Mesenchymal stem cell (in vitro differentiated cells and primary cell): Measurements from ENCODE around the gene CPNE4.

Experiments
- DNase-seq: peaks from one replicate; pipeline ENCODE4 v3.0.0-alpha.2; 2013
- H2AFZ ChIP-seq: one replicate; pipeline ENCODE4 v1.6.1; 2013; ENCODE audit warnings: low read depth, mild to moderate bottlenecking, control low read depth, inconsistent platforms, low read length, moderate library complexity
- H2AK5ac ChIP-seq: 2 replicates; pipeline ENCODE4 v1.6.1; 2013; ENCODE audit warnings: low read length, moderate library complexity, mild to moderate bottlenecking, inconsistent platforms; ENCODE audit not compliant: severe bottlenecking
- H2BK120ac ChIP-seq: one replicate; pipeline ENCODE4 v1.6.1; 2013; ENCODE audit warnings: low read depth, mild to moderate bottlenecking, inconsistent platforms, low read length, moderate library complexity
- H2BK12ac ChIP-seq, 2 experiments: one replicate each; pipeline ENCODE4 v1.6.1; 2013; ENCODE audit warnings: inconsistent platforms in 2 of 2, low read length in 2 of 2, mild to moderate bottlenecking in 2 of 2, moderate library complexity in 2 of 2, control low read depth in 1 of 2
- H2BK15ac ChIP-seq: one replicate; pipeline ENCODE4 v1.6.1; 2013; ENCODE audit warnings: mild to moderate bottlenecking, low read depth, inconsistent platforms; ENCODE audit not compliant: poor library complexity, severe bottlenecking
- H2BK5ac ChIP-seq: 2 replicates; pipeline ENCODE4 v1.6.1; 2013; ENCODE audit warnings: low read depth, mild to moderate bottlenecking, low read length, control low read depth, inconsistent platforms; ENCODE audit not compliant: poor library complexity, severe bottlenecking
- H3K14ac ChIP-seq, 2 experiments: one replicate each; pipeline ENCODE4 v1.6.1; 2013; ENCODE audit warnings: inconsistent platforms in 2 of 2, low read length in 2 of 2, control low read depth in 1 of 2, mild to moderate bottlenecking in 1 of 2, moderate library complexity in 1 of 2
- H3K18ac ChIP-seq, 2 experiments: one replicate each; pipeline ENCODE4 v1.6.1; 2013; ENCODE audit warnings: inconsistent platforms in 2 of 2, low read length in 2 of 2, control low read depth in 1 of 2, low read depth in 1 of 2, mild to moderate bottlenecking in 1 of 2
- H3K23ac ChIP-seq, 2 experiments: one replicate each; pipeline ENCODE4 v1.6.1; 2013; ENCODE audit warnings: inconsistent platforms in 2 of 2, low read length in 2 of 2, mild to moderate bottlenecking in 2 of 2, moderate library complexity in 2 of 2, control low read depth in 1 of 2
- H3K27ac ChIP-seq: 2 replicates; pipeline ENCODE4 v1.5.1; 2013; ENCODE audit warnings: mild to moderate bottlenecking, moderate library complexity, low read length, control low read depth, inconsistent platforms; ENCODE audit not compliant: poor library complexity, severe bottlenecking
- H3K27me3 ChIP-seq, 2 experiments: 2 replicates each; pipeline versions ENCODE4 v1.6.1 to v1.7.0; 2013; ENCODE audit warnings: low read length in 2 of 2, mild to moderate bottlenecking in 2 of 2, moderate library complexity in 2 of 2, control low read depth in 1 of 2, inconsistent platforms in 1 of 2; ENCODE audit not compliant: control insufficient read depth in 1 of 2, insufficient read depth in 1 of 2
- H3K36me3 ChIP-seq, 2 experiments: 2 replicates each; pipeline versions ENCODE4 v1.6.1 to v1.7.0; 2013; ENCODE audit warnings: low read length in 2 of 2, control low read depth in 1 of 2, inconsistent platforms in 1 of 2, low read depth in 1 of 2, mild to moderate bottlenecking in 1 of 2; ENCODE audit not compliant: insufficient read depth in 2 of 2, control insufficient read depth in 1 of 2
- H3K4ac ChIP-seq, 2 experiments: one replicate each; pipeline ENCODE4 v1.6.1; 2013; ENCODE audit warnings: inconsistent platforms in 2 of 2, low read length in 2 of 2, mild to moderate bottlenecking in 2 of 2, moderate library complexity in 2 of 2, control low read depth in 1 of 2, low read depth in 1 of 2
- H3K4me1 ChIP-seq: 2 replicates; pipeline ENCODE4 v1.6.1; 2013; ENCODE audit warnings: low read depth, low read length, control low read depth; ENCODE audit not compliant: control insufficient read depth, insufficient read depth
- H3K4me2 ChIP-seq: 2 replicates; pipeline ENCODE4 v1.6.1; 2013; ENCODE audit warnings: low read length, mild to moderate bottlenecking, inconsistent platforms; ENCODE audit not compliant: poor library complexity, severe bottlenecking
- H3K4me3 ChIP-seq, 2 experiments: 2 replicates each; pipeline versions ENCODE4 v1.5.1 to v1.7.0; 2013; ENCODE audit warnings: low read length in 2 of 2, mild to moderate bottlenecking in 2 of 2, control low read depth in 1 of 2, low read depth in 1 of 2; ENCODE audit not compliant: insufficient read depth in 1 of 2
- H3K79me1 ChIP-seq: replicated peaks from 2 replicates; pipeline ENCODE4 v1.6.1; 2013; ENCODE audit warnings: mild to moderate bottlenecking, control low read depth, low read length, inconsistent platforms; ENCODE audit not compliant: poor library complexity, severe bottlenecking
- H3K9ac ChIP-seq: 2 replicates; pipeline ENCODE4 v1.7.0; 2013; ENCODE audit warnings: mild to moderate bottlenecking, low read length, moderate library complexity
- H3K9me3 ChIP-seq: 2 replicates; pipeline ENCODE4 v1.7.0; 2013; ENCODE audit warnings: mild to moderate bottlenecking, low read length; ENCODE audit not compliant: control insufficient read depth
- H4K8ac ChIP-seq: one replicate; pipeline ENCODE4 v1.6.1; 2013; ENCODE audit warnings: inconsistent platforms, mild to moderate bottlenecking, low read length, moderate library complexity
- H4K91ac ChIP-seq: one replicate; pipeline ENCODE4 v1.6.1; 2013; ENCODE audit warnings: mild to moderate bottlenecking, low read length, inconsistent platforms
- WGBS: methylation state at CpG from one replicate; pipeline ENCODE4 v1.1.7; 2013; ENCODE audit warnings: mixed read lengths; 5-methylcytosine and 5-hydroxymethylcytosine counted together

Gene CPNE4

GRCh38 chr3:131738095-131738494, 296.7 kb downstream of the CPNE4 start:
- H3K79me1 ChIP-seq, result no peaks in the 10 kb centered on the region
- no peaks in the 10 kb centered on the region for H3K4me1 ChIP-seq
- H2AK5ac ChIP-seq, result no peak overlapping the region
- H3K18ac ChIP-seq, result no peak overlapping the region
- H2BK120ac ChIP-seq, result no peak overlapping the region
- no peak overlapping the region for H2BK5ac ChIP-seq
- H3K4me3 ChIP-seq, result no peak overlapping the region
- H3K36me3 ChIP-seq, result no peaks in the 10 kb centered on the region
- 100% methylated on average over 1 of the region's 2 CpGs for WGBS
- H3K23ac ChIP-seq, result no peak overlapping the region
- no peak overlapping the region for H2BK15ac ChIP-seq
- no peak for DNase-seq
- no peaks in the 10 kb centered on the region for H3K9me3 ChIP-seq
- no peak overlapping the region for H3K4me2 ChIP-seq
- no peak overlapping the region for H4K8ac ChIP-seq
- H2AFZ ChIP-seq, result no peak overlapping the region
- H3K9ac ChIP-seq, result no peak overlapping the region
- H3K27me3 ChIP-seq, result no peaks in the 10 kb centered on the region
- H3K4ac ChIP-seq, result no peak overlapping the region
- H4K91ac ChIP-seq, result no peak overlapping the region
- no peak overlapping the region for H2BK12ac ChIP-seq
- H3K14ac ChIP-seq, result no peak overlapping the region
- no peak overlapping the region for H3K27ac ChIP-seq

GRCh38 chr3:131735544-131735943, 299.3 kb downstream of the CPNE4 start:
- H2BK120ac ChIP-seq, result no peak overlapping the region
- H3K18ac ChIP-seq, result no peak overlapping the region
- H3K14ac ChIP-seq, result no peak overlapping the region
- H2AFZ ChIP-seq, result no peak overlapping the region
- no peak overlapping the region for H3K23ac ChIP-seq
- H3K4ac ChIP-seq, result no peak overlapping the region
- no peak overlapping the region for H3K4me2 ChIP-seq
- H3K27me3 ChIP-seq, result peaks cover 0 to 3% of the 10 kb centered on the region in 2 experiments
- no peak overlapping the region for H2BK15ac ChIP-seq
- H2BK5ac ChIP-seq, result no peak overlapping the region
- no peak overlapping the region for H2AK5ac ChIP-seq
- no peak overlapping the region for H4K8ac ChIP-seq
- H3K36me3 ChIP-seq, result no peaks in the 10 kb centered on the region
- H3K9me3 ChIP-seq, result no peaks in the 10 kb centered on the region
- H3K27ac ChIP-seq, result no peak overlapping the region
- no peak overlapping the region for H4K91ac ChIP-seq
- no peaks in the 10 kb centered on the region for H3K79me1 ChIP-seq
- H3K4me1 ChIP-seq, result no peaks in the 10 kb centered on the region
- H2BK12ac ChIP-seq, result no peak overlapping the region
- DNase-seq, result no peak
- no peak overlapping the region for H3K9ac ChIP-seq
- H3K4me3 ChIP-seq, result no peak overlapping the region

- Histone ChIP-seq H3K4me2 (no peak overlapping the region), H3K4me3 (no peak overlapping the region), H4K91ac (no peak overlapping the region), H2BK5ac (no peak overlapping the region), H3K27me3 (peaks cover 0 to 3% of the 10 kb centered on the region in 2 experiments), H2BK120ac (no peak overlapping the region), H3K4ac (no peak overlapping the region), H3K36me3 (no peaks in the 10 kb centered on the region), H3K18ac (no peak overlapping the region), H3K23ac (no peak overlapping the region), H3K9ac (no peak overlapping the region), H2BK12ac (no peak overlapping the region), H3K9me3 (no peaks in the 10 kb centered on the region), H3K4me1 (no peaks in the 10 kb centered on the region), H3K14ac (no peak overlapping the region), H4K8ac (no peak overlapping the region), H3K27ac (no peak overlapping the region), H2AK5ac (no peak overlapping the region), H3K79me1 (no peaks in the 10 kb centered on the region), H2AFZ (no peak overlapping the region), H2BK15ac (no peak overlapping the region)
- no peak for DNase-seq
Observed at GRCh38 chr3:131735116-131735515, 299.7 kb downstream of the CPNE4 start.

GRCh38 chr3:131733086-131733841, 301.6 kb downstream of the CPNE4 start:
- no peak overlapping the region for H3K4me2 ChIP-seq
- no peak overlapping the region for H2BK5ac ChIP-seq
- no peak overlapping the region for H2BK12ac ChIP-seq
- no peak overlapping the region for H3K18ac ChIP-seq
- no peak overlapping the region for H3K23ac ChIP-seq
- no peak overlapping the region for H3K9ac ChIP-seq
- H2AFZ ChIP-seq, result no peak overlapping the region
- H3K9me3 ChIP-seq, result no peaks in the 10 kb centered on the region
- no peaks in the 10 kb centered on the region for H3K4me1 ChIP-seq
- H2BK120ac ChIP-seq, result no peak overlapping the region
- H4K8ac ChIP-seq, result no peak overlapping the region
- H3K36me3 ChIP-seq, result no peaks in the 10 kb centered on the region
- DNase-seq, result no peak
- H3K4ac ChIP-seq, result no peak overlapping the region
- no peaks in the 10 kb centered on the region for H3K79me1 ChIP-seq
- no peak overlapping the region for H3K4me3 ChIP-seq
- WGBS, result 85% methylated on average over 5 of the region's 5 CpGs
- H2BK15ac ChIP-seq, result no peak overlapping the region
- no peak overlapping the region for H2AK5ac ChIP-seq
- H3K27ac ChIP-seq, result no peak overlapping the region
- H4K91ac ChIP-seq, result no peak overlapping the region
- peaks cover 0 to 3% of the 10 kb centered on the region in 2 experiments for H3K27me3 ChIP-seq
- H3K14ac ChIP-seq, result no peak overlapping the region
